ENCODE data around the gene NPAS2.

NPAS2 gene

DNA sequence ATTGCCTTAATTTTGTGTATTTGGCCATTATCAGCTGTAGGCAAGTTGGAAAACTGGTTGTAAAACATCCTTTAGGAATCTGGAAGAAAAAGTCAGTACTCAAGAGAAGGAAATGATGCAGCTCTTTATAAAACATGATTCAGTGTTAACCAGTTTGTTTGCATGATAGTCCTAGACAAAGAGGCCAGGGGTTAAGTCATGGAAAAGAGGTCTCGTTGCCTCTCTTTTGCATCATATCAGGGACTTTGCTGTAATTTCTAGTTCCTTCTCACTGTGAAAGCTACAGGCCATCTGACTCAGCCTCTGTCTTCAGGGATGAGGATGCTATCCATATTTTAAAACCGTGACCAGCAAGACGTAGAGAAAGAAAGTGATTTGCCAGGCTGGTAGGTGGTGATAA is 38.0 kb downstream of the NPAS2 start:
- DNase-seq = no peak

DNA sequence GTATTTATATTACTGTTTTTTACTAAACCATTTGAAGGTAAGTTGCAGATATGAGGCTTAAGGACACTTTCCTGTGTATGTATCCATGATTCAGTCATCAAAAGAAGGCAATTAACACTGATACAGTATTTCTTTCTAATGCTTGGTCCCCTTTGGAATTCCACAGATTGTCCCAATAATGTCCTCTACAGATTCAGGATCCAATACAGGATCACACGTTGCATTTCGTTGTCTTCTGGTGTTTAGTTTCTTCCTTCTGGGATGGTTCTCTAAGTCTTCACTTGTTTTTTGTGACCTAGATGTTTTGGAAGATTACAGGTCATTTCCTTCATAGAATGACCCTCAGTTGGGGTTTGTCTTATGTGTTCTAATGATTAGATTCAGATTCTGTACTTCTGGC is 40.0 kb downstream of the NPAS2 start:
- DNase-seq = no peak

GRCh38 chr2:100861340-100861739 is 41.4 kb downstream of the NPAS2 start:
- DNase-seq = no peak

GRCh38 chr2:100862081-100862480 is 42.1 kb downstream of the NPAS2 start:
- DNase-seq = no peak

- DNase-seq = no peak
These were observed 46.0 kb downstream of the NPAS2 start for GRCh38 chr2:100865816-100866460.

- DNase-seq = no peak
These were observed 48.1 kb downstream of the NPAS2 start for GRCh38 chr2:100868083-100868482.

GRCh38 chr2:100869120-100869519 is 49.2 kb downstream of the NPAS2 start:
- DNase-seq = no peak

- DNase-seq = no peak
These were observed 51.0 kb downstream of the NPAS2 start for GRCh38 chr2:100870652-100871531.

DNA sequence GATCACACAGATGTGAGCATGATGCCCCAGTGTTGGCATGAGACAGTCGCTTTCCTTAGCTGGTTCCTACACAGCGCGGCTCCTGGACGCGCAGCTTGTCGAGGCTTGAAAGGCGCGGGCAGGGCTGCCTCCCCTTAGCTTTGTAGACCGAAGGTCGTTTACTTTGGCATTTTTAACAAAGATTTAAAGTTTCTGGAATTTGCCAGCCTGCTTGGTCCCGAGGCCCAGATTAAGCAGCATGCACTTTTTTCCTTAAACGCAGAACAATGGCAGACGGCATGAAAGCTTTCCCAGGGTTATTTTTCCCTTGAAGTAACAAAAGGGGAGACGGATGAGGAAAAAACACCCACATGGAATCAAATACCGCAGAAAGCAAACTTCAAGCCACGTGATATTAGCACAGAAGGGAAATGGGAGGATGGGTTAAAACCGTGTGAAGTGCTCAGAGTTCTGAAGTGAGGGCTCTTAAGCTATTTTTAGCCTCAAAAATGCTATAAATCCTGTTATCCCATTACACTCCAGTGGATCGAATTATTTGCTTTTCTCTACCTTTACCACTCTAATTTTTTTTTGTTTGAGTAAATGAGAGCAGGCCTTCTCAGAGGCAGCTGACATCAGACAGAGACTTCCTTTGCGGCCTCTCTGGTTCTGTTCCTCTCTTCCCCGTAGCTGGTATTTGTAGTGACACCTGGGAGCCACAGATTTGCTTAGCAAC is 55.7 kb downstream of the NPAS2 start:
- no peak for DNase-seq

GRCh38 chr2:100876231-100876860 is 56.4 kb downstream of the NPAS2 start:
- no peak for DNase-seq

DNA sequence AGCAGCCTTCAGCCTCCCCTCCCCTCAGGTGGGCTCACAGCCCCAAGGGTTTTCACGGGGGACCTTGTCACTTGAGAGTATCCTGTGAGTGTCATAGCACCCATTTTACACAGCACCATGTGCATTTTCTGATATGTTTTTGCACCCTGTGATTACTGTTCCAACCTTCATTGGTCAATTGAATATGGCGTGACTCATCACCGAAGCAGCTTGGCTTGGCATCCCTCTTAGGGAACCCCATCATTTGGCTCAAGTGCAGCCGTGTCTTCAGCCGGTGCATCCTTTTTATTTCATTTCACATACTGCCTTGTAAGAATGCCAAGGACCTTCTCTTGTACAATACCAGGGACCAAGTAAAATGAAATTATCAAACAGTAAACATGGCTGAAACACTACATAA is 57.6 kb downstream of the NPAS2 start:
- DNase-seq = no peak

GRCh38 chr2:100878000-100878791 is 58.3 kb downstream of the NPAS2 start:
- DNase-seq = no peak

- DNase-seq = no peak
These were observed 59.4 kb downstream of the NPAS2 start for GRCh38 chr2:100879296-100879695.

DNA sequence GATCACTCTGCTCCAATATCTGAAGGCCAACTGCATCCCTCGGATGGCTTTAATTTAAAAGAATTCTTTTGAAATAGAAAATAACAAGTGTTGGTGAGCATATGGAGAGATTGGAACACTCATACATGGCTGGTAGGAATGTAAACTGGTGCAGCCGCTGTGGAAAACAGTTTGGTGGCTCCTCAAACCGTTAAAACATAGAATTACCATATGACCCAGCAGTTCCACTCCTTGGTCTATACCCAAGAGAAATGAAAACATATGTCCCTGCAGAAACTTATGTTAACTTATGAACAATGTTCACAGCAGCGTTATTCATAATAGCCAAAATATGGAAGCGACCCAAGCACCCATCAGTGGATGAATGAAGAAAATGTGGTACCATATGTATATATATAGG is 60.1 kb downstream of the NPAS2 start:
- no peak for DNase-seq

- DNase-seq = no peak
These were observed 60.8 kb downstream of the NPAS2 start for GRCh38 chr2:100880730-100881129.

GRCh38 chr2:100882645-100883613 is 63.0 kb downstream of the NPAS2 start:
- no peak for DNase-seq

DNA sequence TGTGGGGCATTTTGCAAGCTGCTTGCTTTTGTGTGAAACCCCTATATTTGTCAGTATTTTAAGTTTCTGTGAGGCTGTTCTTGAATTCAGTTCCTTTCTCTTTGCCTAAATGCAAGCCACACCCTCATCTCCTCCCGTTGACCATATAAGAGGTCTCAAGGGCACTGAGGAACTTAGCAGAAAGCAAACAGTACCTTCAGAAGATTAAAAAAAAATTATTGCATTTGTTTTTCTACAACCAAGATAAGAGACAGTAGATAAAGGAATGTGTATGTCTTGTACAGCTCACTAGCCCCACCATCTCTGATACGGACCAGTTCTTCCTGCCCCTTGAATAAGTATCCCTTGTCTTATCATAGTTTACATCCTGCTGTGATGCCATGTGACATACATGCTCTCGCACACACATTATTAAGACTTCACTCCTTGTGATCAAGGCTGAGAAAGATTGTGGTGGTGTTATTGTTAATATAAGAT is 64.2 kb downstream of the NPAS2 start:
- DNase-seq = no peak

GRCh38 chr2:100886085-100886484 is 66.1 kb downstream of the NPAS2 start:
- DNase-seq = no peak

GRCh38 chr2:100887039-100887578 is 67.2 kb downstream of the NPAS2 start:
- no peak for DNase-seq

DNA sequence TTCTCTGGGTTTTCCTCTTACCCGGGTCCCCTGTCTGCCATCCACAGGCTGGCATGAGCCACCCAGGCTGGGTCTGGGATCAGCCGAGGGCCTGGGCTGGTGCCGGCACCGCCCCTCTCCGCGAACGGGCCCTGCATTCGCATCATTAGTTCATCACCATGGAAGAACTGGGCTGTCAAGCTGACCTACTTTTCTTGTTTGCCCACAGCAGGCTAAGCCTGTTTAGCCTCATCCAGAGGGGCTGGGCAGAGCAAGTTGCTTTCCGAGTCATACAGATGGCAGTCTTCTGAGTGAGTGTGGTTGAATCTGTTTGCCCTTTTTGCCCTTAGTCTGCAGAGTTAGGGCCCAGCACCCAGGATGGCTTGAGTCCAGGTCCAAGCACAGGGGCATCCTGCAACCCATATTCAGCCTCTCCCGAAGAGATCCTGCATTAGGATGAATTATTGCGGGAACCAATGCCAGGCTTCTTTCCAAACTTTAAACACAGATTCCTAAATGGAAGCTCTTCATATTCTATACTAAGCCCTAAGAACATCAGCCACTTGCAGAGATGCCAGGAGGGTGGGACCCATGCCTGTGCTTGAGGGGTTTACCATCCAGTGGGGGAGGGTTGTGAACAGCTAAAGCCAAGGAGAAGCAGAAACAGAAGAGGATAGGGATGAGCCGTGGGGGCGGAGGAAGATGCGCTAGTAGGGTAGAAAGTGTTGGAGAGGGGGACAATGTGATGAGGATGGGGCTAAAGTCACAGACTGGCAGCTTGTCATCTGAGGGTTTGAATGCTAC is 68.0 kb downstream of the NPAS2 start:
- no peak for DNase-seq

Data from activated CD8-positive, alpha-beta memory T cell treated with anti-CD3 and anti-CD28 coated beads, Interleukin-2, amount 50 U/mL, for 48 hours (primary cell).